ENCODE results near the gene PDLIM5.

GRCh38 chr4:94673961-94674360, 222.2 kb downstream of the PDLIM5 start:
- TF ChIP-seq, protein P1, sequence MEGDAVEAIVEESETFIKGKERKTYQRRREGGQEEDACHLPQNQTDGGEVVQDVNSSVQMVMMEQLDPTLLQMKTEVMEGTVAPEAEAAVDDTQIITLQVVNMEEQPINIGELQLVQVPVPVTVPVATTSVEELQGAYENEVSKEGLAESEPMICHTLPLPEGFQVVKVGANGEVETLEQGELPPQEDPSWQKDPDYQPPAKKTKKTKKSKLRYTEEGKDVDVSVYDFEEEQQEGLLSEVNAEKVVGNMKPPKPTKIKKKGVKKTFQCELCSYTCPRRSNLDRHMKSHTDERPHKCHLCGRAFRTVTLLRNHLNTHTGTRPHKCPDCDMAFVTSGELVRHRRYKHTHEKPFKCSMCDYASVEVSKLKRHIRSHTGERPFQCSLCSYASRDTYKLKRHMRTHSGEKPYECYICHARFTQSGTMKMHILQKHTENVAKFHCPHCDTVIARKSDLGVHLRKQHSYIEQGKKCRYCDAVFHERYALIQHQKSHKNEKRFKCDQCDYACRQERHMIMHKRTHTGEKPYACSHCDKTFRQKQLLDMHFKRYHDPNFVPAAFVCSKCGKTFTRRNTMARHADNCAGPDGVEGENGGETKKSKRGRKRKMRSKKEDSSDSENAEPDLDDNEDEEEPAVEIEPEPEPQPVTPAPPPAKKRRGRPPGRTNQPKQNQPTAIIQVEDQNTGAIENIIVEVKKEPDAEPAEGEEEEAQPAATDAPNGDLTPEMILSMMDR (IDR thresholded peaks at IDR 0.05) = no peak
- no peak for TF ChIP-seq POLR2A (IDR thresholded peaks at IDR 0.05)
- TF ChIP-seq POLR2AphosphoS5 (IDR thresholded peaks at IDR 0.05) = no peak

All from transverse colon (tissue), 4 donors.